DOHH2 (cell line): Measurements from ENCODE around the gene PRRT2.

Source experiments
- EZH2phosphoT487 ChIP-seq: fragments of 200-600 bp; sonication (generic); IDR thresholded peaks from 2 replicates; pipeline ENCODE4 v1.6.1; 2017; ENCODE audit warnings: borderline replicate concordance, mild to moderate bottlenecking, antibody characterized with exemption, low read length, moderate library complexity, mixed read lengths
- TF ChIP-seq, protein P1 (sequence below): fragments of 200-600 bp; sonication (generic); IDR thresholded peaks from one replicate; pipeline ENCODE4 v1.5.1; 2014; ENCODE audit warnings: antibody characterized with exemption, mild to moderate bottlenecking, low read depth, low read length; ENCODE audit not compliant: poor library complexity, severe bottlenecking

GRCh38 chr16:29854520-29855100 lies 42.6 kb downstream of the PRRT2 start:
- no peak for TF ChIP-seq EZH2phosphoT487
- TF ChIP-seq, protein P1, sequence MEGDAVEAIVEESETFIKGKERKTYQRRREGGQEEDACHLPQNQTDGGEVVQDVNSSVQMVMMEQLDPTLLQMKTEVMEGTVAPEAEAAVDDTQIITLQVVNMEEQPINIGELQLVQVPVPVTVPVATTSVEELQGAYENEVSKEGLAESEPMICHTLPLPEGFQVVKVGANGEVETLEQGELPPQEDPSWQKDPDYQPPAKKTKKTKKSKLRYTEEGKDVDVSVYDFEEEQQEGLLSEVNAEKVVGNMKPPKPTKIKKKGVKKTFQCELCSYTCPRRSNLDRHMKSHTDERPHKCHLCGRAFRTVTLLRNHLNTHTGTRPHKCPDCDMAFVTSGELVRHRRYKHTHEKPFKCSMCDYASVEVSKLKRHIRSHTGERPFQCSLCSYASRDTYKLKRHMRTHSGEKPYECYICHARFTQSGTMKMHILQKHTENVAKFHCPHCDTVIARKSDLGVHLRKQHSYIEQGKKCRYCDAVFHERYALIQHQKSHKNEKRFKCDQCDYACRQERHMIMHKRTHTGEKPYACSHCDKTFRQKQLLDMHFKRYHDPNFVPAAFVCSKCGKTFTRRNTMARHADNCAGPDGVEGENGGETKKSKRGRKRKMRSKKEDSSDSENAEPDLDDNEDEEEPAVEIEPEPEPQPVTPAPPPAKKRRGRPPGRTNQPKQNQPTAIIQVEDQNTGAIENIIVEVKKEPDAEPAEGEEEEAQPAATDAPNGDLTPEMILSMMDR, result no peak
